Ureter (tissue), 1 donor: ENCODE data around the gene MSI2. TPM values are rescaled to one million over a fixed set of nuclear protein-coding genes. Genes with fewer than 3 reads are reported as not detected.

Source experiments
- DNase-seq: peaks from one replicate; pipeline ENCODE4 v3.0.0-alpha.2; 2020; ENCODE audit warnings: low spot score
- total RNA-seq: library from RNA; stranded (reverse); gene quantifications from one replicate; pipeline ENCODE4 v1.2.4, GENCODE V29; 2023
- donor health status: DM: yes; HTN: yes; CAD: no.

The MSI2 gene
- total RNA-seq, 1 donor from 2014 or later = 230 TPM

DNA sequence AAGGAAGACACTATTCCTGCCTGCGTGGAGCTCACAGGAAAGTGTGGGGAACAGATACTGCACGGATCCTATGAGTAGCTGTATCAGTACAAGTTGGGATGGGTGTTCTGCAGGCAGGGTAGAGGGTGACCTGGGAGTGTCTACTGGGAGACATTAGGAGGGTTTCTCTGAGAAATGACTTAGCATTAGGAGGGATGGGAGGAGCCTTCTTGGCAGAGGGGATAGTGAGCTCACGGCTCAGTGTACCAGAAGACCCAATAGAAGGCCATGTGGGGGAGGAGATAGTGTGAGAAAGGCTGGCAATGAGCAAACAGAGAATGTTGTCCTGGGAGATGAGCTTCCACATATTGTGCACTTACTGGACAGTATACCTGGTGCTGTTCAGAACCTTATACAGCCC lies 109.1 kb downstream of the MSI2 start:
- DNase-seq = no peak

- DNase-seq = no peak
Measured at GRCh38 chr17:57366177-57366557, 109.8 kb downstream of the MSI2 start.

DNA sequence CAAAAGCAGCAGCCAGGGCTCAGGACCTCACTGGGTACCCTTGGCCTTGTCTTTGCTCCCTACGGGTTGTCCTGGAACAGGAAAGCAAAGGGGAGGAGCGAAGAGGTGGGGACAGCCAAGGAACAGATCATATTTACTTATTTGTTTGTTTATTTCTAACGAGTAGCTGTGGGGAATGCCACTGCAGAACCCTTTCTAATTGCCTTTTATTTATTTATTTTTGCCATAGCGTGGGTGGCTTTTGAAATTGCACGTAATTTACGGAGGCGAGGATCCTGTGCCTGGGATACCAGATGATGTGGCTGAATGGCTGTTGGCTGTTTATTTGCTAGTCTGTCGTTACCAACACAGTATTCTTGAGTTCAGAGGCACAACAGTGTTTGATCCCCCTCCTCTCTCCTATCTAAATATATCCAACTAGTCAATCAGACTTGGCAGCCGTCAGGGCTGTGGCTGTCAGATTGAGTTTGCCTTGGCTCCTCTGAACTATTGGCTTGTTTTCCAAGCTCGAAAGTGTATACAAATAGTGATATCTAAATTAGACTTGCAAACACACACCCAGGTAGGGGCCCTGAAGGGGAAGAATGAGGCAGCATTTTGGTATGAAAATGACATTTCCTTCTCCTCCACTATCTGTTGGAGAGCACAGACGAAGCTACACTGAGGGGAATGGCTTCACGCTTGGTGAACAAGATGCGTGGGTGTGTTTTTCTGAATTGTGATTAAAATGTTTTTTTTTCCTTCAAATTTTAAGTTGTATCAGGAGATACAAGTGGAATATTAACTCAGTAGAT lies 110.4 kb downstream of the MSI2 start:
- DNase-seq = no peak

DNA sequence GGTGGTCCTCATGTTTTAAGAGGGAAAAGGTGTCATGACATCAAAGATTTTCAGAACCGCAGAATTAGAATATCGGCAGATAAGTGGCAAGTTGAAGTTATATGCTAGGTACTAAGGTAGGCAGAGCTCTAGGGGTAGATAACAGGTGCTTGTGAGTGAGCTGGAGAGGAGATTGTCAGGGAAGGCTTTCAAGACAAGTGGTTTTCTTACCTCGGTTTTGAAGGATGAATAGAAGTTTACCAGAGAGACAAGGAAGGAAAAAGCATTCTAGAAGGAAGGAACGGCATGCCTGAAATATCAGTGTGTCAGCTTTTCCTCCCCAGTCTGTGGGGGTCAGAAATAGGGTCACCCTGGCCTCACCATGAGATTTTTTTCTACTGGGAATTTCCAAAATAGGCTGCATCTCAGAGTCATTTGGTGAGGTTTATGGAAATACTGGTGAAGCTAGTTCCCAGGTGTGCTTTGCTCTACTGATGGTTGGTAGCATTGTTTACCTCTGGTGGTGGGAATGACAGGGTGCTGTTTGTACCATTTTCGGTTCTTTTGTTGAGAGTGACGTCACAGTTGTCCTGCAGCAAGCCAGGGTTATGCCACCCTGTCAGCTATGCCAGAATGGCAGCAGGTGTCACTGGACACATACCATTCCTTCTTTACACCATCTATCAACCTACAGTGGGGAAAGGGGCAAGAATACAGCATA lies 112.5 kb downstream of the MSI2 start:
- DNase-seq = no peak

DNA sequence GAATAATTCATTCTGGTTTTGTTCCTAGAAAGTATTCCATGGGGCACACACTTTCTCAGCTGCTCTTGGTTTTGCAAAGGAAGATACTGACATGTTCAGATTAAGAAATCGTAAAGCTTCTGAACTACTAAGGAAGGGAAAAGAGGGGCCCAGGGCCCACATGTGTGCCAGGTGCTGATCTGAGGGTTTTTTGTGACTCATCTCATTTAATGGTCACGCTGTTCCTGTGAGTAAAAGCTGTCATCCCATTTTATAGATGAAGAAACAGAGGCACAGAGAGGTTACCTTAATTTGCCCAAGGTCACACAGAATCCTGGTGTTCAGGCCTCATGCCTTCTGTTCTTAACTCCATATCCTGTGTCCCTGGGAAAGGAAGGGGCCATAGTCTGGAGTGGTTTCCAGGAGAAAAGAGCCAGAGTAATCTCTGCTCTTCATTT lies 113.2 kb downstream of the MSI2 start:
- no peak for DNase-seq

DNA sequence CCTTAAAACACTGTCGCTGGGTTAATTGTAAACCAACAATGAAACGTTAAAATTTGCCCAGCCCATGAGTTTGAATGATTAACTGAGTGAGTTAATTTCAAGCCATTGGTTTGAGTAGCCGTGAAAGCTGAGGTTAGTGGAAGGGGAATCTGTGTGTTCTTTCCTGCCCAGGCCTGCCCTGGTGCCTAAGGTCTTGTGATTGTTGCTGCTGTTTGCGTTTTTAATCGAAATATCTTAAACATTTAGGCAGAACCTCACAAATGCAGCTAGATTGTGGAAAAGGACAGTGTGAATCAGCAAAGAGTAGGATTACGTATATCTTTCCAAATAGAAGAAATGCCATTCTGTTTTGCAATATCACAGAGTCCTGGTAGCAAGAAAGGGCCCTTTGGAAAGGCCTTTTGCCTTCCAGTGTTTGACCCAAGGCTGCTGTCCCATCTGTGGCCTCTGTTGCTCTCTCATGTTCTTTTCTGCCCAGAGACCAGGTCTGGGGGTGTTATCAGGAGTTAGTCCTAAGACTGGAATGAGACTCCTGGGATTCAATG lies 113.8 kb downstream of the MSI2 start:
- DNase-seq = peak; percentile 57

GRCh38 chr17:57370619-57371018 lies 114.3 kb downstream of the MSI2 start:
- no peak for DNase-seq

DNA sequence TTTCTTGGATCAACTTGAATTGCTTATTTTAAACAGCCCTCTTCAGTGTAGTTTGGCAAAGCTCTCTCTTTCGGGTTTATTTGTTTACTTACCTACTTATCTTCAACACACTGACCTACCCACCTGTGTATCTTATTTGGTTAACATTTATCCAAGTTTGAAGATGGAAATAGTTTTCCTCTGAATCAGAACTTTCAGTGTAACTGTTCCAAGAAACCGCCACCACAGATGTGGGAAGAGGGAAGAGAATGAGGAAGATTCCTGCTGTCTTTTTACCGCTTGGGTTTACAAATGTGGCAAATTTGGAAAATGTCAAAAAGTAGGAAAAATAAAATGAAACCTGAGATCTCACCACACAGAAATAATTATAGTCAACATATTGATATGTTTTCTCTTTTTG lies 115.8 kb downstream of the MSI2 start:
- no peak for DNase-seq

- DNase-seq = no peak
Measured at GRCh38 chr17:57373048-57373447, 116.7 kb downstream of the MSI2 start.

DNA sequence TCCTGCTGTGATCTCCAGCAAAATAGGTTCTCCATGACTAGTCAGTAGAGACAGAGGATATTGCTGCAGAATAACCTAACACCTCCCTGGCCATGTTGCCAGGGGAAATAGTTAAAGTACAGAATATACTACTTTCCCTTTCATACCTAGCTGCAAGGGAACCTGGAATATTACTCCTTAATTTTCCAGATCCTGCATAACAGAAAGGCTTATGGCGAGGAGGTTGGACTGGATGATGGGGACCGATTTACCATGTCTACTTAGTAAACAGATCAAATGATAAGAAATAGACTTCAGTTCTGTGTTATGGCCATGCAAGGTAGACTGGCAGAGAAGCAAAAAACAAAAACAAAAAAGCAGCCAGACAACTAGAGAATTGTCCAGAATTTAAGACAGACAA lies 117.4 kb downstream of the MSI2 start:
- no peak for DNase-seq

DNA sequence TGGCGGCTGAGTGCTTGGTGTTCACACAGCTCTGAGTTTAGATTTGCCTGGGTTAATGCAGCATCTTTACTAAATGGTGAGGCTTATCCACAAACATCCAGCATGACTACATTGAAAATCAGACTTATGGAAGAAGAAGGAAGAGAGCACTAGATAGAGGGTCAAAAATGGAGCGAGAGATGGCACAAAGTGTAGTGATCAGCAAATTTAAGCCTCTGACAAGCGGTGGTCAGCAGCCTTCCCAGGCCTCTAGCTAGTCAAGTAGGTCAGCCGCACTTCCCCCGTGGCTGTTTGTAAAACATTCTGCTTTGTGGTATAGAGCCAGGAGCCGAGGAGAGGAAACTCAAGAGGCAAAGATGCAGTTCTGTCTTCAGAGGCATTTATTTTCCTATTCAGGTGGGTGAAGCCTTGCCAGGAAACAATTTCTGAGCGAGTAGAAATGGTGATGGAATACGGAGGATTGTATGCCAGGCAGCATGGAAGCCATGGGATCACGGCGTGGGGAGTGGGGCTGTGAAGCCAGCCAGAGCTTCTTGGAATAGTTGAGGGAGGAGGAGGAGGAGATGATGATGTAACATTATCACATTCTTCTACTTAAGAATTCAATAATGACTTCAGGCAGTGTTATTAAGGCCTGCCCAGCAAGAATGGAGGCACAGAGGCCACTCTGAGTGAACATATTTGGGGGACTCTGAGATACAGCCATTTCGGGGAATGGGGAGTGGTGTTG lies 118.9 kb downstream of the MSI2 start:
- no peak for DNase-seq

DNA sequence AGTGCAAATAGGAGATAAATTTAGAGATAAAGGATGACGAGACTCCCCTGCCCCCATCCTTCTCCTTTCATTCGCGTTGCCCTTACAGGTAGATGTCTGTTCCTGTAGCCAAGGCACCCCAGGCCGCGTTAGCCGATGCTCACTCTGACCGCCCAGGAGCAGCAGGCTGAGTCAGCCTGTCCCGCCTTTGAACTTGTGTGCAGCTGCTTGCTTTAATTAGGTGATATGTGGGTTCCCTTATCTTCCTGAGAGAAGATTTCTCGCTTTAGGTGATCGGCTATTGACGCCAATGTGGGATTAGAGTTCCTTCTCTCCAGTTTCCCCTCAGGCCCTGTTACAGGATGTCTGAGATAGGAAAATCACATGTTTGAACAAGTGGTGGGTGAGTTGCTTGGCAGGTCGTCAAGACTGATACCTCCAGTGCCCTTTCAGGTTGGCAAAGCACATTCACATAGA lies 119.5 kb downstream of the MSI2 start:
- peak; percentile 57 for DNase-seq

- DNase-seq = no peak
Measured at GRCh38 chr17:57377094-57377493, 120.8 kb downstream of the MSI2 start.

DNA sequence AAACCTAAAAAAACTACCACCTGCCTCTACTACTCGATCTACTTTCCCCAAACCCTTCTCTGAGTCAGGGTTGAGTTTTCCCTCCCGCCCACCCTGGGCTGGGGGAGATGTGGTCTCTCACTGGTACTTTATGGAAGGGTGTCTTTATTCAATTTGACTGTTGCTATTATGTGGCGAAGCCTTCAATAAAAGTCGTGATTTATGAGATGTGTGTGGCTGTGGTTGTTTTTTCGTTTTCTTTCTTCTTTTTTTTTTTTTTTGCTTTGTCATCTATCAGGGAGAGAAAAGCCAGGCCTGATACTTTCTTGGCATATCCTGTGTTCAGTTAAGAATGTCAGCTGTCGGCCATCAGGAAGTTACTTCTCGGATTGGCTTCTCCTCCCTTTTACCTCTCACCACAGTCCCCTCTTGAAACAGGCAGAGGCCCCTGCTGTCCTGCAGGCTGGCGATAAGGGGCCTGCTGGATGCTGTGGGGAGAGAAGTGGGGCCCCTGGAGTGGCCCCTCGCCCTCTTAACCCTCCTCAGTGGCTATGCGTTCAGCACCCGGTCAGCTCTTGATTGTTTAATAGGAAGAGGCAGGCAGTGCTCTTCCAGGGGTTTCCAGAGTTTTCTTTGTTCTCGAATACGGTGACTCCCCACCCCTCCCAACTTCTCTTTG lies 123.0 kb downstream of the MSI2 start:
- DNase-seq = no peak

GRCh38 chr17:57379895-57380434 lies 123.6 kb downstream of the MSI2 start:
- DNase-seq = no peak

DNA sequence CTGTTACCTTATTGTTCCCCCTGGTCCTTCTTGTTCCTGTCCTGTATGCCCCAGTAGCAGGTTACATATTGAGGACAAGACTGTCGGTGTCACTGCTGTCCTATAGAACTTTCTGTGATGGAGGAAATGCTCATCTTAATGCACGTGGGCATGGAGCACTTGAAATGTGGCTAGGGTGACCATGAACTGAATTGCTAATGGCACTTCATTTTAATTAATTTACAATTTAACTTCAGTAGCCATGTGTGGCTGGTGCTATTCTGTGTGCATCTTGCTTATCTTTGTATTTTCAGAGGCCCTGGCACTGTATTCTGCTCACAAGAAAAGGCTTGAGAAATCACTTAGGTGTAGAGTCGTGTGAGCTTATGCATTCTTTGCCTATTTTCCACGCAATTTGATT lies 125.2 kb downstream of the MSI2 start:
- no peak for DNase-seq

GRCh38 chr17:57384219-57384618 lies 127.9 kb downstream of the MSI2 start:
- no peak for DNase-seq

DNA sequence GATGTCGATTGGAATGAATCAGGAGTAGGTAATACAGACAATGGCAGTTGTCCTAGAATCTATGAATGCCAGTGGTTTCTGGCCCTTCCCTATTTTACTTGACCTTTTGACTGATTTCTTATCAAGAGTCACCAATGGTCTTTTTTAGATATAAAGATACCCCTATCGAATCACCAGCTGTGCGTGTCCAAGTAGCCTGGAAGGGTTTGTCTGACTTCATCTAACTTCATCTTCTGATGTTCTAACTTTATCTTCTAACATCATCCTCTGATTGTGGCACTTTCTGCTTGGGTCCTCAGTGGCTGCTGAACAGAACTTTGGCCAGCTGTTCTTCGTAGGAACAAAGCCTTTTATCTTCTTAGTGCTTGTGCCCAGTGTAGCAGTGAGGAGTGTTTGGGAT lies 129.7 kb downstream of the MSI2 start:
- DNase-seq = no peak

- DNase-seq = no peak
Measured at GRCh38 chr17:57387575-57387974, 131.3 kb downstream of the MSI2 start.

DNA sequence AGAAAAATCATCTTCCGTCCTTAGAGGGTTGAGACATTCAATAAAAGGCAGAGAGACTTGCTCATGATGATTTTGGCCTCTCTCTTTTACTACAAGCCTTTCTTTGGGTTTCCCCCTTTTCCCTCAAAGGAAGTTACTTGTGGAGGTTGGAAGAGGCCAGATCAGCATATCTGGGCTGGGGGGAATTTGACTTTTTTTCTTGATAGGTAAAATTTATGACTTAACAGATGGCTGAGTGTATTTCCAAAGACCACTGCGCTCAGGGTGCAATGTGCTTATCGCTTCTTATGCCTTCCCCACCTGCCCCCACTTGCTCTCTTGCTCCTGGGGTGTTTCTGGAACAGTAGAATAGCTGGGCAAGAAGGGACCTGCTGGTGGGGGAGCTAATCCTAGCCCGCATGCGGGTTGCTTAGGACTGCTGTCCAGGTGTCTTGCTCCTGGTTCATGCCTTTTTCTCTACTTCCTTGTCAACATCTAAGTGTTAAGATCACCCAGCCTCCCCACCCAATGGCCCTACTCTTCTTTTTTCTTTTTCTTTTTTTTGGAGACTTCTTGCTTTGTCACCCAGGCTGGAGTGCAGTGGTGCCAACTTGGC lies 131.9 kb downstream of the MSI2 start:
- peak; percentile 55 for DNase-seq

GRCh38 chr17:57389473-57389872 lies 133.2 kb downstream of the MSI2 start:
- no peak for DNase-seq
